Measurements from ENCODE around the gene EDNRA.

- TF ChIP-seq CTCF (conservative IDR thresholded peaks at IDR 0.05) (no peak), EZH2 (IDR thresholded peaks at IDR 0.05; ENCODE audit: low read depth) (no peak)
These were observed 106.1 kb downstream of the EDNRA start for GRCh38 chr4:147587041-147587440.
